DMS53 treated with DMSO at 0.1 percent for 48 hours (cell line): ENCODE results near the gene HRH1.
"Not testable (repeated sequence)": the region's sequence is repeated elsewhere in the genome, so short reads cannot be mapped to it uniquely, and the experiment has no call there.

Source experiments
- DNase-seq: peaks from one replicate; lab custom pipeline; 2025; ENCODE audit not compliant: unreplicated experiment; lab: John Stamatoyannopoulos, UW

Gene HRH1

GRCh38 chr3:11140713-11141104, 13.6 kb upstream of the HRH1 start:
- DNase-seq: no peak

- DNase-seq: no peak
Observed at GRCh38 chr3:11143476-11143875, 10.8 kb upstream of the HRH1 start.

GRCh38 chr3:11144996-11145395, 9.3 kb upstream of the HRH1 start:
- no peak for DNase-seq

GRCh38 chr3:11145888-11146287, 8.4 kb upstream of the HRH1 start:
- no peak for DNase-seq

- DNase-seq: no peak
Observed at GRCh38 chr3:11146773-11147660, 7.3 kb upstream of the HRH1 start.

- no peak for DNase-seq
Observed at GRCh38 chr3:11150256-11150655, 4.0 kb upstream of the HRH1 start.

GRCh38 chr3:11152301-11152700, 2.0 kb upstream of the HRH1 start:
- DNase-seq: no peak

- no peak for DNase-seq
Observed at GRCh38 chr3:11154953-11155325, 646 bp downstream of the HRH1 start.

- no peak for DNase-seq
Observed at GRCh38 chr3:11155341-11156025, 1.2 kb downstream of the HRH1 start.

- no peak for DNase-seq
Observed at GRCh38 chr3:11156026-11156410, 1.7 kb downstream of the HRH1 start.

GRCh38 chr3:11157421-11157820, 3.1 kb downstream of the HRH1 start:
- DNase-seq: no peak

GRCh38 chr3:11159421-11159904, 5.2 kb downstream of the HRH1 start:
- DNase-seq: no peak

- no peak for DNase-seq
Observed at GRCh38 chr3:11161666-11162065, 7.4 kb downstream of the HRH1 start.

- no peak for DNase-seq
Observed at GRCh38 chr3:11162401-11163345, 8.4 kb downstream of the HRH1 start.

- DNase-seq: no peak
Observed at GRCh38 chr3:11164607-11165006, 10.3 kb downstream of the HRH1 start.

- DNase-seq: no peak
Observed at GRCh38 chr3:11165476-11165875, 11.2 kb downstream of the HRH1 start.

- not testable (repeated sequence) for DNase-seq
Observed at GRCh38 chr3:11166807-11167400, 12.6 kb downstream of the HRH1 start.

GRCh38 chr3:11167590-11167989, 13.3 kb downstream of the HRH1 start:
- DNase-seq: no peak

- no peak for DNase-seq
Observed at GRCh38 chr3:11168406-11168805, 14.1 kb downstream of the HRH1 start.

- DNase-seq: no peak
Observed at GRCh38 chr3:11168881-11169805, 14.8 kb downstream of the HRH1 start.
